Pancreas (tissue), 10 donors: ENCODE measurements around the gene STPG1. TPM values are rescaled to one million over a fixed set of nuclear protein-coding genes. Genes with fewer than 3 reads are reported as not detected.

Experiments
- ATAC-seq, 4 donors: fragments of 200-7000 bp; cut with Tn5 transposase; one replicate each; pipeline versions ENCODE4 v1.8.0 to v1.9.1; 2020; ENCODE audit warnings: mild to moderate bottlenecking in 4 of 4, moderate library complexity in 4 of 4
- DNase-seq, 6 donors: peaks; one replicate each; pipeline ENCODE4 v3.0.0-alpha.2; 2020
- FAIRE-seq: peaks from 2 replicates; lab custom pipeline; 2012; peaks lifted over from hg19 to GRCh38; lab: Jason Lieb, UNC
- H3K27ac ChIP-seq, 4 donors: fragments of 200-600 bp; sonication (generic); 1 replicate in 3 of 4; 2 replicates in 1 of 4; pipeline versions ENCODE4 v1.5.0 to v1.8.0; 2020
- H3K27me3 ChIP-seq, 4 donors: fragments of 200-600 bp; one replicate each; pipeline ENCODE4 v1.8.0; 2021
- H3K36me3 ChIP-seq, 3 donors: fragments of 200-600 bp; sonication (generic) in 1 of 3; one replicate each; pipeline versions ENCODE4 v1.5.0 to v1.8.0; 2020 to 2021
- H3K4me1 ChIP-seq, 3 donors: fragments of 200-600 bp; one replicate each; pipeline ENCODE4 v1.8.0; 2021
- H3K4me3 ChIP-seq, 4 donors: fragments of 200-600 bp; sonication (generic) in 2 of 4; one replicate each; pipeline versions ENCODE4 v1.5.0 to v1.8.0; 2020 to 2021
- H3K9me3 ChIP-seq, 4 donors: fragments of 200-600 bp; one replicate each; pipeline ENCODE4 v1.8.0; 2021
- CTCF ChIP-seq, 4 donors: fragments of 200-600 bp; sonication (generic) in 3 of 4; IDR thresholded peaks; one replicate each; pipeline versions ENCODE4 v1.5.0 to v1.8.0; 2021; ENCODE audit warnings: antibody characterized with exemption in 4 of 4
- WGBS, 2 donors: extraction: QIAGEN DNeasy Blood & Tissue Kit; methylation state at CpG; one replicate each; pipeline ENCODE4 v1.1.7; 2013; 5-methylcytosine and 5-hydroxymethylcytosine counted together
- intact Hi-C, 3 donors: fragments of 100-400 bp; cut with DNase I; formaldehyde crosslinking; loops; one replicate each; pipeline versions ENCODE4 v1.11.1 to v1.14.2; 2022
- polyA plus RNA-seq, 2 donors: library from polyadenylated mRNA; stranded (reverse); fragments of 200-250 nt; gene quantifications; one replicate each; pipeline ENCODE4 v1.2.3, GENCODE V29; 2013
- total RNA-seq, 6 donors: library from RNA; stranded (reverse); fragmentation: NEBNext Ultra II Directional in 4 of 6; extraction: Animal tissue kit (Norgen Biotek cat#: 25700) in 4 of 6; gene quantifications; one replicate each; pipeline versions ENCODE4 v1.2.1 to v1.2.4, GENCODE V29; 2021 to 2023
- donor health status: healthy with polysubstance abuse.
- donor health status: DM: no; HTN: no; CAD: no; lungs with moderate emphysema.
- donor health status: DM: no; HTN: no; CAD: no.
- donor health status: control.
- donor health status: control.
- donor health status: Bipolar disorder and iron deficiency.
- donor health status: DM: yes; HTN: yes; CAD: no.
- donor health status: DM: no; HTN: no; CAD: no.
- donor health status: DM: no; HTN: no; CAD: no.
- donor health status: DM: yes; HTN: yes; CAD: no.

The STPG1 gene
- total and polyA plus RNA-seq, 8 donors = 2.7 to 6.3 (median 3.5) TPM

- no peak for TF ChIP-seq CTCF (IDR thresholded peaks at IDR 0.05)
- DNase-seq = no peak
- no peak for FAIRE-seq
- no peaks in the 10 kb centered on the region for H3K4me1 ChIP-seq
- 83 to 88% methylated on average over 8 of the region's 8 CpGs for WGBS, 2 donors
- no peak overlapping the region for H3K27ac ChIP-seq
- no peak for ATAC-seq
- peaks cover 0 to 14% (median 2%) of the 10 kb centered on the region in 3 donors for H3K36me3 ChIP-seq
- H3K27me3 ChIP-seq = no peaks in the 10 kb centered on the region
- H3K4me3 ChIP-seq = no peak overlapping the region
- no peaks in the 10 kb centered on the region for H3K9me3 ChIP-seq
- intact Hi-C loops = loop anchor here in 2 of 3 donors (10.0 kb wide), 2 partner anchors 165 to 315 kb away; no protein-coding TSS in a partner anchor
Measured at GRCh38 chr1:24379733-24380315, 33.8 kb downstream of the STPG1 start.

GRCh38 chr1:24374891-24375786, 38.4 kb downstream of the STPG1 start:
- H3K27me3 ChIP-seq = no peaks in the 10 kb centered on the region
- ATAC-seq (no peak), FAIRE-seq (no peak), DNase-seq (no peak)
- H3K4me1 ChIP-seq = no peaks in the 10 kb centered on the region
- no peak overlapping the region for H3K4me3 ChIP-seq
- H3K9me3 ChIP-seq = no peaks in the 10 kb centered on the region
- no peak overlapping the region for H3K27ac ChIP-seq
- peaks cover 0 to 14% (median 0%) of the 10 kb centered on the region in 3 donors for H3K36me3 ChIP-seq
- intact Hi-C loops = no loop called here
- no peak for TF ChIP-seq CTCF (IDR thresholded peaks at IDR 0.05)
- WGBS, 2 donors = 76 to 77% methylated on average over 13 of the region's 13 CpGs

GRCh38 chr1:24373710-24374109, 39.9 kb downstream of the STPG1 start:
- no peak for TF ChIP-seq CTCF (IDR thresholded peaks at IDR 0.05)
- FAIRE-seq = no peak
- ATAC-seq = no peak
- H3K9me3 ChIP-seq = no peaks in the 10 kb centered on the region
- WGBS, 2 donors = 88% methylated on average over 8 of the region's 8 CpGs
- no peak overlapping the region for H3K4me3 ChIP-seq
- no peaks in the 10 kb centered on the region for H3K4me1 ChIP-seq
- intact Hi-C loops = no loop called here
- H3K36me3 ChIP-seq = peaks cover 0 to under 1% (median 0%) of the 10 kb centered on the region in 3 donors
- no peak for DNase-seq
- no peak overlapping the region for H3K27ac ChIP-seq
- no peaks in the 10 kb centered on the region for H3K27me3 ChIP-seq

DNA sequence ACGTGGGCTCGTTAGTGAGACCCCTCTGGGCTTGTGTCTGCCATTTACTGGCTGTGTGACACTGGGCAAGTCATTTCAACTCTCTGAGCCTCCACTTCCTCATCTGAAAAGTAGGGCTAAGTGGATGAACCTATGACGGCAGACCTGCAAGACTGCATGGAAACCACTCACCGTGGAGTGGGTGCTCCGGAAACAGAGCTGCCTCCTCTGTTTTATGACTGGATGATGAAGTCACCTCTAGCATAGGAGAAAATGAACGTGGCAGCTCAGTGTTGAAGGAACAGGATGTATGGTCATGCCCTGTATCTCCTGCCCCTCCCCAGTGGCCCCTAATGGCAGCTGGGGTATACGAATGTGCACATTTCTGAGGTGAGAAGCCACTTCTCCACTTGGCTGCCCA, 40.5 kb downstream of the STPG1 start:
- no peaks in the 10 kb centered on the region for H3K9me3 ChIP-seq
- no peaks in the 10 kb centered on the region for H3K4me1 ChIP-seq
- ATAC-seq (no peak), FAIRE-seq (no peak), DNase-seq (no peak)
- H3K27me3 ChIP-seq = no peaks in the 10 kb centered on the region
- H3K27ac ChIP-seq = no peak overlapping the region
- no peaks in the 10 kb centered on the region for H3K36me3 ChIP-seq
- H3K4me3 ChIP-seq = no peak overlapping the region
- intact Hi-C loops = no loop called here
- no peak for TF ChIP-seq CTCF (IDR thresholded peaks at IDR 0.05)
- 88 to 89% methylated on average over 7 of the region's 7 CpGs for WGBS, 2 donors
